ENCODE results near the gene PLEKHB1.

The PLEKHB1 gene

GRCh38 chr11:73652046-73652730 is 5.8 kb downstream of the PLEKHB1 start:
- H3K4me3 ChIP-seq (ENCODE audit: control insufficient read depth, low read depth, low read length), result no peak overlapping the region
- no peak for TF ChIP-seq CTCF (conservative IDR thresholded peaks at IDR 0.05; ENCODE audit: control insufficient read depth, insufficient read depth, low read depth, low read length)
- no peak for DNase-seq (ENCODE audit: low read depth)

DNA sequence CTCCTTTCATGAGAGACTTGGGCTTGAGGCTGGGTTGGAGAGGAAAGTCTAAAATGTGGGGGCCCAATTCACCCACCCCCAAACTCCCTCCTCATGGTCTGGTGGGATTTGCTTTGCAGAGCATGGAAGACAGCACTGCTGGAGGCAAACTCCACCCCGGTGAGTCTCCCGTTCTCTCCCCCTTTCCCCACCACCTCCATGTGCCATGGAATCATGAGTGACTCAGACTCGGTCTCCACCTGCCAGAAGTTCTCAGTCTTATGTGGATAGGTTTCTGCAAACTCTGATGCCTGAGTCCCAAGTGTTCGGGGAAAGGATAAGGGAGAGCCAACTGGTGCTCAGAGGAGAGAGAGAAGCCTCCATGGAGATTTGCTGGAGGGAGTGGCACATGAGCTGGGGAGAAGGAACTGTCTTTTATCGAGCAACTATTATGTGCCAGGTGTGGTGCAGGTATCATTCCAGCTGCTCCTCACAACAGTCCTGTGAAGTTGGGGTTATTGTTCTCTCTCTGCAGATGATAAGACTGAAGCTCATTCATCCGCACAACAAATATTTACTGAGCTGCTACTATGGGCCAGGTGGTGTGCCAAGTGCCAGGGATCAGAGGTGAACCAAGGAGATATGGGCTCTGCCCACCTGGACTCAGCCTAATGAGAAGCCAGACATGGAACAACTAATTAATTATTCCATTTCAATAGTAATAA is 6.6 kb downstream of the PLEKHB1 start:
- no peak for TF ChIP-seq CTCF (conservative IDR thresholded peaks at IDR 0.05; ENCODE audit: control insufficient read depth, insufficient read depth, low read depth, low read length)
- DNase-seq (ENCODE audit: low read depth), result no peak

GRCh38 chr11:73653996-73654395 is 7.6 kb downstream of the PLEKHB1 start:
- DNase-seq (ENCODE audit: low read depth), result no peak
- no peak for TF ChIP-seq CTCF (conservative IDR thresholded peaks at IDR 0.05; ENCODE audit: control insufficient read depth, insufficient read depth, low read depth, low read length)
- H3K4me3 ChIP-seq (ENCODE audit: control insufficient read depth, low read depth, low read length), result no peak overlapping the region

More for the DNA sequence above, 6.6 kb downstream of the PLEKHB1 start:
- H3K4me3 ChIP-seq (ENCODE audit: control insufficient read depth, low read depth, low read length), result no peak overlapping the region

- no peak for TF ChIP-seq CTCF (conservative IDR thresholded peaks at IDR 0.05; ENCODE audit: control insufficient read depth, insufficient read depth, low read depth, low read length)
- no peak for DNase-seq (ENCODE audit: low read depth)
- no peak overlapping the region for H3K4me3 ChIP-seq (ENCODE audit: control insufficient read depth, low read depth, low read length)
Measured at GRCh38 chr11:73654482-73655021, 8.2 kb downstream of the PLEKHB1 start.

DNA sequence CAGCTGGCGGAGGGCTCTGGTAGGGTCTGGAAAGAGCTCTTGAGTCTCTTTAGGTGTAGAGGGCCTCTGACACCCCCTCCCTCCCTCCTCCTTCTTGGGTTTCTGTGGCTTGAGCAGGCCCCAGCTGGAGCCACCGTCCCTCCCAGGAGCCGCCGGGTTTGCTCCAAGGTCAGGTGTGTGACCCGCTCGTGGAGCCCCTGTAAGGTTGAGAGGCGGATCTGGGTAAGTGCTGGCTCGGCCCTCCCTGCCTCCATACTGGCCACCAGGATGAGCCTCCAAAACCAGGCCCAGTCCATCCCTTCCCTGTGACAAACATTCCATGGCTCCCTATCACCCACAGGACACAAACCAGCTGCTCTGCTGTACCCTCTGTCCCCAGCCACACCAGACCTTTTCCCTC is 9.3 kb downstream of the PLEKHB1 start:
- no peak for TF ChIP-seq CTCF (conservative IDR thresholded peaks at IDR 0.05; ENCODE audit: control insufficient read depth, insufficient read depth, low read depth, low read length)
- no peak overlapping the region for H3K4me3 ChIP-seq (ENCODE audit: control insufficient read depth, low read depth, low read length)
- no peak for DNase-seq (ENCODE audit: low read depth)

GRCh38 chr11:73656985-73657384 is 10.6 kb downstream of the PLEKHB1 start:
- no peak overlapping the region for H3K4me3 ChIP-seq (ENCODE audit: control insufficient read depth, low read depth, low read length)
- DNase-seq (ENCODE audit: low read depth), result no peak
- no peak for TF ChIP-seq CTCF (conservative IDR thresholded peaks at IDR 0.05; ENCODE audit: control insufficient read depth, insufficient read depth, low read depth, low read length)

Data from fibroblast of mammary gland (primary cell).